NOMO-1 (cell line): ENCODE measurements around the gene PDE4B.
"Not testable (repeated sequence)": the region's sequence is repeated elsewhere in the genome, so short reads cannot be mapped to it uniquely, and the experiment has no call there.

ENCODE experiments used
- DNase-seq, 2 experiments: peaks; one replicate each; lab custom pipeline; 2025; ENCODE audit not compliant: unreplicated experiment in 2 of 2; lab: John Stamatoyannopoulos, UW

Gene PDE4B

DNA sequence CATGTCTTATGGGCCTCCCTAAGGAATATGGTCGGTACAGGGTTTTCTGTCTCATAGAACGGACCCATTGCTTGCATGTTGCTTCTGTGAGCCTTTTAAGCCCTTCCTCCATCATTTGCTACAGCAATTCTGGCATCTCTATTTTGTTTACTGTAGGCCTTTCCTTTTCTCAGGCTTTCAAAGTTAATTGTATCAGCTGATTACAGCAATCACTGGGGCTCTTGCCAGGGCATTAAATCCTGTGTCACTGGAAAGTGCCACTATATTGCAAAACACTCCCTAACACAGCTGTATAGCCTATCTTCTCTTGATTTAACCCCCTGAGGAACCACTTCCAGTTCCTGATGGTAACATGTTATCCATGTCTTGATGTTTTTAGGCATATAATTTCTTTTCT is 156.5 kb downstream of the PDE4B start:
- DNase-seq: no peak

GRCh38 chr1:65949933-65950332 is 157.2 kb downstream of the PDE4B start:
- DNase-seq: no peak

GRCh38 chr1:65952696-65953095 is 160.0 kb downstream of the PDE4B start:
- DNase-seq: no peak

DNA sequence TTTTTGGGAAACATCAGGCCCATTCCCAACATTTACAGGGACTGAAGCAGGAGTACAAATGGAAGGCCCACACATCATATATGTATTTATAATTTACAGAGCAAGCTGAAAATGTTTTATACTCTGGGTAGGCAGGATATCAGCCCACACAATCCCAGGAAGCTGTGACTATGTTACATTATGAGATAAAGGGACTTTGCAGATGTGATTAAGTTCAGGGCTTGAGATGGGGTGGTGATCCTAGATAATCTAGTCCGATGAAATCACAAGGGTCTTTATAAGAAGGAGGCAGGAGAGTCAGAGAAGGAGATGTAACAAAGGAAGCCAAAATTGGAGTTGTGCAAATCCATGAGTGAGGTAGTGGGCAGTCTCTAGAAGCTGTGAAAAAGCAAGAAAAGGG is 160.5 kb downstream of the PDE4B start:
- DNase-seq: no peak

DNA sequence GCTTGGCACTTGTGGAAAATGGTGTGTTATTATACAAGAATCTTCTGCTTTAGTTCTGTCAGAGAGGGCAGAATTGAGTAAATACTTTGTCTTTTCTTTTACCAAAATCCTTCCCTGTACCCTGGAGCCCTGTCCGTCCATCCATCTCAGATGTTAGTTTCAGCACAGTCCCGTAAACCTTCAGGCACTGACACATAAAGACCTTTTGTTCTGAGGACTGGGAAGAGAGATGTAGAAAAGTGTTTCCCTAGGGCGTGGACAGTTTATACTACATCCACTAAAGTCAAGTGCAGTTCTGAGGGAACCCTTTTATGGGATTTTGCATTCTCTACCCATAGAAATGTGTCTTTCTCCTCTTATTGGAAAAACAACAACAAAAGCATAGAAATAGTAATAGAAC is 162.4 kb downstream of the PDE4B start:
- DNase-seq: no peak

DNA sequence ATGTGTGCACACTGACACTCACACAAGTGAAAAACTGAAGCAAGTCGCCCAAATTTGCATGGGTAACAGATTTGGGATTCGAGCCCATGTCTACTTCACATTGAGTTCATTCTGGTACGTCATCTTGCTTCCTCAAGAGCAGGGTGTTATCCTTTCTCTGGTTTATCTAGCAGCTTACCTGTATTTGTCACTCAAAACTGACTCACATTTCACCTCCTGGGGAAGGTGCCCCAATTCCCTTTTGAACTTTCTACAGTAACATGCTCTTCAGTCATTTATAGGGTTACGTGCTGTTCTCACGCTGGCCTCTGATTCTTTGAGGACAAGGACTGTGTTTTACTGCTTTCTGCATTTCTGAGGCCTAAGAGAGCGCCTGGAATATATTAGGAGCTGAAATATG is 162.8 kb downstream of the PDE4B start:
- DNase-seq: no peak

GRCh38 chr1:65958561-65959350 is 166.1 kb downstream of the PDE4B start:
- peak in 1 of 2 experiments; percentile 38 for DNase-seq

DNA sequence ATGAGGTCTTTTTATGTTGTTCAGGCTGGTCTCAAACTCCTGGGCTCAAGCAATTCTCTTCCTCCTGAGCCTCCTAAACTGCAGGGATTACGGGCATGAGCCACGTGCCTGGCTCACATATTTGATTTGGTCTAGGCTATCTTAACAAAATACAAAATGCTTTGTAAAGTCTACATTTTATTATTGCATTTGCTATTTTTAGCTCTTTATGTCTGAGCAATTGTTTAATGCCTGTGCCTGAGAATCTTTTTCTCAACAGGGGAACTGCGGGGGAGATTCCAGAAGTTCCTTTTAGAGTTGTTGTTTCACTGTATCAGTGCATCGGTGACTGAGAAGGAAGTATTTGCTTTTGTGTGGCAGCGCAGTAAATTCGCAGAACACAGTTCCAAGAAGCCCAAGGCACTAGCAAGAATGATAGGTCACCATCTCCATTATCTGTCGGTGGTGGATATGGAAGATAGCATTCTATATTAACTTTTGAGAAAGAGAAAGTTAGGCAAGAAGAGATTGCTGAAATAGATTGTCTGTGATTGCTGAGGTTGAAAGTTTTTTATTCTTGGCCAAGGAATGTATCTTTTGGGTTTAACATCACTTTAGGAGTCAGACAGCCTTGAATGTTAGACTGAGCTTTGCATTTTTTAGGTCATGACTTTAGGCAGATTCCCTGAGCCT is 167.3 kb downstream of the PDE4B start:
- no peak for DNase-seq

GRCh38 chr1:65963156-65963888 is 170.6 kb downstream of the PDE4B start:
- DNase-seq: no peak

DNA sequence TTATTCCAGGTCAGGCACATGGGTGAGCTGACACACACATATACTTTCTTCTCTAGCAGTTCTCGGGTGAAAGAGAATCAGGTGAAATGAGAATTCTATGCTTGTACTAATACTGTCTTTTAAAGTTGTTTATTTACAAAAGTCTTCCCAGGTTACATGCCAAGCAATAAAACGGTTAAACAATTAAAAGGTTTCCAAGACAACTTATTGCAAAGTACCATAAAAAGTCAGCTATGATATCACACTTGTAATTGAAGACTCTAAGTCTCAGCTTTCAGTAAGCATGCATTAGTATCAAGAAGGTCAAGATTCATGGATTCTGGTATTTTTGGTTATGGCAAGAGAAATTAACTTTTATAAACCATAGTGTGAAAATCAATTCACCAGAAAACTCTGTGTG is 171.4 kb downstream of the PDE4B start:
- DNase-seq: no peak

GRCh38 chr1:65965112-65965996 is 172.7 kb downstream of the PDE4B start:
- DNase-seq: no peak

- not testable (repeated sequence) for DNase-seq
Observed at GRCh38 chr1:65967492-65967891, 174.8 kb downstream of the PDE4B start.

DNA sequence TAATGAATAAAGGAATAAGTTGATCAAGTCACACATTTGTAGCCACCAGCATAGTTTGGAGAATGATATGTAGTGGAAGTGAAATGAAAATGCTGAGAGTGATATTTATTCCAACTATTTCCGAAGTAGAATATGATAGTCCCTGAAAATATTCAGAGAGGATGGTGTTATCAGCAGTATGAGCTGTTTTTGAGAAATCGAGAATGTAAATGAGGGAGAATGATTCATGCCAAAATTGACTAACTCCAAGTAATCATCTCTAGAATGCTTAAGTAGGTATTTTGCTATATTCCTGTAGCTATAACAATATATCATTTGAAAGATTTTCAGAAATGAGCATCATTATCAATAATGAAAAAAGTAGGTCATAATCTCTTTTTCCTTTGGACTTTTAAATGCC is 178.9 kb downstream of the PDE4B start:
- DNase-seq: no peak

DNA sequence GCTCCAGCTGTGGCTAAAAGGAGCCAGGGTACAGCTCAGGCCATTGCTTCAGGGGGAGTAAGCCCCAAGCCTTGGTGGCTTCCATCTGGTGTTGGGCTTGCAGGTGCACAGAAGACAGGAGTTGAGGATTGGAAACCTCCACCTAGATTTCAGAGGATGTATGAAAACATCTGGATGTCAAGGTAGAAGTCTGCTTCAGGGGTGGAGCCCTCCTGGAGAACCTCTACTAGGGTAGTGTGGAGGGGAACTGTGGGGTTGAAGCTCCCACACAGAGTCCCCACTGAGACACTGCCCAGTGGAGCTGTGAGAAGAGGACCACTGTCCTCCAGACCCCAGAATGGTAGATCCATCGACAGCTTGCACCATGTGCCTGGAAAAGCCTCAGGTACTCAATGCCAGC is 183.0 kb downstream of the PDE4B start:
- DNase-seq: no peak

GRCh38 chr1:65979136-65980044 is 186.7 kb downstream of the PDE4B start:
- no peak for DNase-seq

DNA sequence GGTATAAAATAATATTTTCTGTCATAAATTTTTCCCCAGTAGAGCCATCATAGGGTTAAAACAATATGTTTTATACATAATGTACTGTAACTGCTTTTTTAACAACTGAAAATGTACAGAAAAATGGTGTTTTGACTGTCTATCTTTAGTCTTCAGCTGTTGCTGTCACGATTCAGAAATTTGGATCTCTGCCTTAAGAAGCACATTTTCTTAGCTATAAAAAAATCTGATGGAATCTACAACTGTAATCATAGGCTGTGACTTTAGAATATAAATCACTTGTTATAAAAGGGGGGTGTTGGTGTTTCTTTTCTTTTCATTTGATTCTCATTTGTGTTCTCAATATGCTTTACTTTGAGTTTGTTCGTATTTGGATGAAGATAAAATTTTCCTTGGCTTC is 187.5 kb downstream of the PDE4B start:
- DNase-seq: no peak

GRCh38 chr1:65983500-65983899 is 190.8 kb downstream of the PDE4B start:
- no peak for DNase-seq

DNA sequence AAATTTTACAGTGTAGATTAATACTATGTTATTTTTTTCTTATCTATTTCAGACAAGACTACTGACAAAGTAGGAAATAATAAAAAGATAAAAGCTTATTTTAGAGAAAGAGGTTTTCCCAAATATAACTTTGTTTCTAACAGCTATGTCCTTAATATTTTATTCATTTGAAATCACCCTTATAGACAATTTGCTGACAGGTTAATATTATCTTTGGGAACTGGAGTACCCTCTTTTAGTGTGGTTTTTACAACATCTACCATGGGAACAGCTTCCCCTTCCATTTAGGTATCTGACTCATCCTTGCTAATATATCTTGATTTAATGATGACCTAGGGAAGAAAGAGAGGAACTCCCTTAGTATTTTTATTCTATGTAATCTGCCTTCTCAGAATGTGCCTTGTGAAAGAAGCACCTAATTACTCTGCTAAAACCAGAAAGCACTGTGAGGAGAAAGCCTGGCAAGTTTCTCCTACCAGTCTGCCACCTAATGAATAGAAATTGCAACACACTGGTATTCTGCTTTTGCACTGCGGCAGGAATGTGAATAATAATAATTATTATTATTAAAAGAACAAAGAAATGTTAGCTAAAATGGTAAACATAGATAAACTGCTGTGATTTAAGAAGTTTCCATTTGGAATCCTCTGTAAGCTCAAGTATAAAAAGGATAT is 192.8 kb downstream of the PDE4B start:
- peak in 1 of 2 experiments; percentile 7 for DNase-seq

DNA sequence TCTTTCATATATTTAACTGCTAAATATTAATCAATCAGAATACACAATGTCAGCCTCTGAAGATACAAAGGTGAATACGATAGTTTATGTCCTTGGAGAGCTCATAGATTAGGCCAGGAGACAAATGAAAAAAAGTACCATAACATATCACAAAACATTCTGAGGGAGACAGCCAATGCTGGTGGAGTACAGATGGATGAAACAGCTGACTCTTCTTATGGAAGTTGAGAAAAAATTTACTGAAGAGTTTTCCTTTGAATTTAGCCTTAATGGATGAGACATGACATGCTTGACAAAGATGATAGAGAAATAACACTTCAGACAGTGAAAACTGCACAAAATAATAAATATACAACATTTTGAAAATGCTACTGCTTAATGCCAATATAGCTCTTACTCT is 193.5 kb downstream of the PDE4B start:
- DNase-seq: no peak
